Ishikawa (cell line): ENCODE measurements around the gene PCBP3.

Source experiments
- EP300 ChIP-seq: IDR thresholded peaks from 2 replicates; pipeline ENCODE4 v1.6.1; 2012; ENCODE audit warnings: borderline replicate concordance
- REST ChIP-seq: IDR thresholded peaks from 2 replicates; pipeline ENCODE4 v1.6.1; 2012; ENCODE audit warnings: low read depth, mild to moderate bottlenecking
- TAF1 ChIP-seq: IDR thresholded peaks from 2 replicates; pipeline ENCODE4 v1.6.1; 2012; ENCODE audit warnings: low read depth, mild to moderate bottlenecking

- no peak for TF ChIP-seq TAF1
- TF ChIP-seq EP300 = no peak
- TF ChIP-seq REST = no peak
Measured at GRCh38 chr21:45939521-45940045, 296.1 kb downstream of the PCBP3 start.
